Activated naive CD4-positive, alpha-beta T cell treated with anti-CD3 and anti-CD28 coated beads for 36 hours (primary cell): ENCODE results near the gene EVI5. TPM values are rescaled to one million over a fixed set of nuclear protein-coding genes. Genes with fewer than 3 reads are reported as not detected.
"Not testable (repeated sequence)": the region's sequence is repeated elsewhere in the genome, so short reads cannot be mapped to it uniquely, and the experiment has no call there.

Source experiments
- CTCF ChIA-PET: fragments of 350-600 bp; sonication (Branson Sonifier 250); formaldehyde crosslinking; loops from one replicate; lab custom pipeline; 2021; ENCODE audit warnings: antibody characterized with exemption; lab: Charles Lee
- DNase-seq: peaks from one replicate; pipeline ENCODE4 v3.0.0-alpha.2; 2020
- H3K27ac Mint-ChIP-seq: one replicate; pipeline ENCODE4 v1.8.0; 2021; ENCODE audit warnings: mild to moderate bottlenecking, mixed read lengths
- H3K27me3 Mint-ChIP-seq: one replicate; pipeline ENCODE4 v1.8.0; 2021; ENCODE audit warnings: low read depth, mixed read lengths
- H3K36me3 Mint-ChIP-seq: one replicate; pipeline ENCODE4 v1.8.0; 2021; ENCODE audit warnings: low read depth, mixed read lengths
- H3K4me1 Mint-ChIP-seq: one replicate; pipeline ENCODE4 v1.8.0; 2021; ENCODE audit warnings: low read depth, mixed read lengths
- H3K4me3 Mint-ChIP-seq: one replicate; pipeline ENCODE4 v1.8.0; 2021; ENCODE audit warnings: mild to moderate bottlenecking, moderate library complexity, mixed read lengths
- H3K9me3 Mint-ChIP-seq: one replicate; pipeline ENCODE4 v1.8.0; 2021; ENCODE audit warnings: mixed read lengths
- intact Hi-C: fragments of 100-400 bp; cut with micrococcal nuclease; formaldehyde crosslinking; loops from one replicate; pipeline ENCODE4 v1.15.1; 2023
- total RNA-seq, 2 experiments: library from RNA; stranded (reverse); gene quantifications; one replicate each; pipeline ENCODE4 v1.2.3, GENCODE V29; 2021

The EVI5 gene
- total RNA-seq, 2 experiments from 2014 or later, result 13.8 to 14.0 TPM

DNA sequence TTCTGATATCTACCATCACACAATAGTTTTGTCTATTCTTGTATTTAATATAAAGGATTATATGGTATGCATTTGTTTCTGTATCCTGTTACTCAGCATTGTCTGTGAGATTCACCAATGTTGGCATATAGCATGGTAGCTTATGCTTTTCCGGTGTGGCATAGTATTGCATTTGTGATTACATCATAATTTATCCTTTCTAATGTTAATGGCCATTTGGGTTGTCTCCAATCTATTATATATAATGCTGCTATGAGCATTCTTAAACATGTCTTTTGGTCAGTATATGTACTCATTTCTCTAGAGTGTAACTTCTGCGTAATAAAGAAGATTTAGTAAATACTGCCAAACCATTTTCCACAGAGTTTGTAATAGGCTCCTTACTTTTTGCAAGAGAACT, 257.2 kb downstream of the EVI5 start:
- Mint-ChIP-seq H3K4me1 (peaks cover 23% of the 10 kb centered on the region), H3K4me3 (no peak overlapping the region), H3K36me3 (peaks cover 39% of the 10 kb centered on the region), H3K27me3 (no peaks in the 10 kb centered on the region), H3K9me3 (no peaks in the 10 kb centered on the region), H3K27ac (no peak overlapping the region)
- no peak for DNase-seq
- intact Hi-C loops, result loop anchor here (2.0 kb wide), 1 partner anchor 23 kb away; no protein-coding TSS in a partner anchor
- CTCF ChIA-PET, result no interaction called here

DNA sequence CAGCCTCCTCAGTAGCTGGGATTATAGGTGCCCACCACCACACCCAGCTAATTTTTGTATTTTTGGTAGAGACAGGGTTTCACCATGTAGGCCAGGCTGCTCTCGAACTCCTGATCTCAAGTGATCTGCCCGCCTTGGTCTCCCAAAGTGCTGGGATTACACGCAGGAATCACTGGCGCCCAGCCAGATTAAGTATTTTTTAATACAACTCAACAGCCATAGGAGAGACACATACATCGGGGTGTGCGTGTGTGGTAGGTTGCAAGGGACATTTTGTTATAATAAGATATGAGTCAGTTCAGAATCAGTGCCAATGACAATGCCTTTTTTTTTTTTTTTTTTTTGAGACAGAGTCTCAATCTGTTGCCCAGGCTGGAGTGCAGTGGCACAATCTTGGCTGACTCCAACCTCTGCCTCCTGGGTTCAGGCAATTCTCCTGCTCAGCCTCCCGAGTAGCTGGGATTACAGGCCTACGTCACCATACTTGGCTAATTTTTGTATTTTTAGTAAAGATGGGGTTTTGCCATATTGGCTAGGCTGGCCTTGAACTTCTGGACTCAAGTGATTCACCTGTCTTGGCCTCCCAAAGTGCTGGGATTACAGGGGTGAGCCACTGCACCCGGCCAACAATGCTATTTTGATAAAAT, 259.8 kb downstream of the EVI5 start:
- peaks cover 24% of the 10 kb centered on the region for H3K36me3 Mint-ChIP-seq
- H3K27me3 Mint-ChIP-seq, H3K9me3 Mint-ChIP-seq, H3K4me1 Mint-ChIP-seq, DNase-seq, intact Hi-C loops, H3K4me3 Mint-ChIP-seq, H3K27ac Mint-ChIP-seq: not testable (repeated sequence)
- CTCF ChIA-PET, result interaction anchor here (0.6 to 0.7 kb wide), 2 partner anchors 28 to 32 kb away, joined by 4 to 5 read pairs; no protein-coding TSS in a partner anchor

DNA sequence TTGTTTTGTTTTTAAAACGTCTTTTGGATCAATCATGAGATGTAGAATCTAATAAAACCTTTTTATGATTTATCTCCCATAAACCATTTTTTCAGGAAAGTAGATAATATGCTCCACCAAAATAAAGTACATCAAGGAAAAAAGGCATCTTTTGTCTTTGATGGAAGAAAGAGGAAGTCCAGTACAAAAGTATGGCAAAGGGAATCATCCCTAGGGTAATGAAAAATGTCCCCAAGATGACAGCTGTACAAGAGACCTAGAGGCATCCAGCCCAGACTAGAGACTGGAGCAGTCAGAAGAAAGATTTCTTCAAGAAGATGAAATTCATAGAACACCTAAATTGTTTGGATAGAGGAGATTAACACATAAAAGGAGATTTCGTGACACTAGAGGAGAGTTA, 265.9 kb downstream of the EVI5 start:
- intact Hi-C loops, result no loop called here
- H3K9me3 Mint-ChIP-seq, result no peaks in the 10 kb centered on the region
- H3K36me3 Mint-ChIP-seq, result peaks cover 45% of the 10 kb centered on the region
- no peak overlapping the region for H3K4me3 Mint-ChIP-seq
- CTCF ChIA-PET, result interaction anchor here (0.6 kb wide), 2 partner anchors 51 to 210 kb away, joined by 3 to 4 read pairs; no protein-coding TSS in a partner anchor
- peaks cover 18% of the 10 kb centered on the region for H3K4me1 Mint-ChIP-seq
- no peak overlapping the region for H3K27ac Mint-ChIP-seq
- no peaks in the 10 kb centered on the region for H3K27me3 Mint-ChIP-seq
- DNase-seq, result no peak

DNA sequence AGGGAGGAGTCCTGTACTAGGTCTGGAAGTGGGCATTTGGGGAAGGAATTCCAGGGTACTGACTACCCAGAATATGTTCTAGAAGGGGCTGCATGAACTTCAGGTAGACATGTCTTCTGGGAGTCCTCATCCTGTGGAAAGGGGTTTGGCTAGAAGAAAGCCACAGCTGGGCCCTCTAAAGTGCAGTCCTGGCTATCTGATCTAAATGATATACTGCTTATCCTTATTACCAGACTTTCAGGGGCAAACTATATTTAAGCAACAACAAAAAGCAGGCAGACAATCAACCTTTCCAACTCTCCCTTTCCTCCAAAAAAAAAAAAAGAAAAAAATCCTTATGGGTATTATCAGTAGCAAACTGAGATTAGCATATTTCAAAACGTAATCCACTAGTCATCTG, 268.3 kb downstream of the EVI5 start:
- H3K9me3 Mint-ChIP-seq, result no peaks in the 10 kb centered on the region
- no peaks in the 10 kb centered on the region for H3K27me3 Mint-ChIP-seq
- H3K4me1 Mint-ChIP-seq, result peaks cover 18% of the 10 kb centered on the region
- no peak for DNase-seq
- CTCF ChIA-PET, result no interaction called here
- no peak overlapping the region for H3K27ac Mint-ChIP-seq
- intact Hi-C loops, result loop anchor here (1.0 kb wide), 1 partner anchor 25 kb away; no protein-coding TSS in a partner anchor
- no peak overlapping the region for H3K4me3 Mint-ChIP-seq
- peaks cover 50% of the 10 kb centered on the region for H3K36me3 Mint-ChIP-seq

DNA sequence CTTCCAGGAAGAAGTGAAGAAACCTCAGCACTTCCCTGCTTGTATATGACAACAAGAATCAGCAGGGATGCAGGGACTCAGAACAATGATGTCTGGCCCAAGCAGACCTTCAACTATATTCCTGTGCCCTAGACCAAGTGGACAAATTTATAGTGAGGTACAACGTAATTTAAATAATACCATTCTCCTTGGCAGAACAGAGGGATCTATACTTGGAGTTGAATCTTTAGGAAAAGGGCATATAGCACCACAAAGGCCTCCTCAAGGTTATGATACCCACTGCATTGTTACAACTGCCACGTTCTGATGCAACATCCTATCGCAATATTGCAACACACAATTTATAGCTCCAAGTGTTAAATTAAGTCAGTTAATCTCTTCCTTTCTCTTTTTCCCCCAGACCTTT, 269.1 kb downstream of the EVI5 start:
- H3K4me1 Mint-ChIP-seq, result peaks cover 18% of the 10 kb centered on the region
- no peak overlapping the region for H3K4me3 Mint-ChIP-seq
- CTCF ChIA-PET, result interaction anchor here (0.6 to 1.0 kb wide), 2 partner anchors 22 to 31 kb away, joined by 3 read pairs; no protein-coding TSS in a partner anchor
- peaks cover 50% of the 10 kb centered on the region for H3K36me3 Mint-ChIP-seq
- no peak overlapping the region for H3K27ac Mint-ChIP-seq
- H3K27me3 Mint-ChIP-seq, result no peaks in the 10 kb centered on the region
- intact Hi-C loops, result loop anchor here (1.0 kb wide), 1 partner anchor 24 kb away; no protein-coding TSS in a partner anchor
- H3K9me3 Mint-ChIP-seq, result no peaks in the 10 kb centered on the region
- DNase-seq, result no peak

DNA sequence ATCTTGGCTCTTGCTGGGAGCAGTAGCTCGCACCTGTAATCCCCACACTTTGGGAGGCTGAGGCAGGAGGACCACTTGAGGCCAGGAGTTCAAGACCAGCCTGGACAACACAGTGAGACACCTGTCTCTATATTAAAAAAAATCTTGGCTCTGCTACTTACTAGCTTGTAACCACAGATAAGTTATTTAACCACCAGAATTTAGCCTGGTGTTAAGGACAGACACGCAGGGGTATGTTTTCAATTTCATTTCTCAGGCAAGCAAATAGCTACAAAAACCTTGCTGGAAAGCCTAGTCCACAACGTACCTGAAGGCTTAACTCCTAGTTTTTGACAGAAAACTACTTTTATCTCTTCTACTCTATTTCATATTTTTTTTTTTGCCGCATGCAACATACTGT, 273.4 kb downstream of the EVI5 start:
- Mint-ChIP-seq H3K27me3 (no peaks in the 10 kb centered on the region), H3K36me3 (peaks cover 31% of the 10 kb centered on the region), H3K4me3 (no peak overlapping the region), H3K4me1 (peaks cover 15% of the 10 kb centered on the region), H3K9me3 (no peaks in the 10 kb centered on the region), H3K27ac (no peak overlapping the region)
- CTCF ChIA-PET, result interaction anchor here (0.7 to 1.1 kb wide), 2 partner anchors 14 to 201 kb away, joined by 3 read pairs; no protein-coding TSS in a partner anchor
- no peak for DNase-seq
- intact Hi-C loops, result no loop called here

DNA sequence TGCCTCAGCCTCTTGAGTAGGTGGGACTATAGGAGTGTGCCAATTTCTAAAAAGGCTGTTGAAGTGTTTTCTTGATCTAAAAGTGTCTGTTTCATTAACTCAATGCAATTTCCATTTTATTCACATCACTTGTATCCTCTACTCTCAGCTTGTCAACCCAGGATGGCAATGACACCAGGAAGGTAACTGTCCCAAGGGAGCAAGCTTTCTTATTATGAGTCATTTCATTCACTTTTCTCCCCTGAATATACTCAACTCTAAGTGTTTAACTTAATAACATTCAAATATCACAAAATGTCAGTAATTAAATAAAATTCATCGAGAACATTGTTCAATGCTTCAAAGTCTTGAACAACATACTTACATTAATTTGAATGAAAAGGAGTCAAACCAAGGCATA, 275.3 kb downstream of the EVI5 start:
- intact Hi-C loops, result no loop called here
- Mint-ChIP-seq H3K27me3 (no peaks in the 10 kb centered on the region), H3K36me3 (peaks cover 16% of the 10 kb centered on the region), H3K27ac (no peak overlapping the region), H3K9me3 (no peaks in the 10 kb centered on the region), H3K4me1 (peaks cover 4% of the 10 kb centered on the region), H3K4me3 (no peak overlapping the region)
- no peak for DNase-seq
- CTCF ChIA-PET, result no interaction called here

DNA sequence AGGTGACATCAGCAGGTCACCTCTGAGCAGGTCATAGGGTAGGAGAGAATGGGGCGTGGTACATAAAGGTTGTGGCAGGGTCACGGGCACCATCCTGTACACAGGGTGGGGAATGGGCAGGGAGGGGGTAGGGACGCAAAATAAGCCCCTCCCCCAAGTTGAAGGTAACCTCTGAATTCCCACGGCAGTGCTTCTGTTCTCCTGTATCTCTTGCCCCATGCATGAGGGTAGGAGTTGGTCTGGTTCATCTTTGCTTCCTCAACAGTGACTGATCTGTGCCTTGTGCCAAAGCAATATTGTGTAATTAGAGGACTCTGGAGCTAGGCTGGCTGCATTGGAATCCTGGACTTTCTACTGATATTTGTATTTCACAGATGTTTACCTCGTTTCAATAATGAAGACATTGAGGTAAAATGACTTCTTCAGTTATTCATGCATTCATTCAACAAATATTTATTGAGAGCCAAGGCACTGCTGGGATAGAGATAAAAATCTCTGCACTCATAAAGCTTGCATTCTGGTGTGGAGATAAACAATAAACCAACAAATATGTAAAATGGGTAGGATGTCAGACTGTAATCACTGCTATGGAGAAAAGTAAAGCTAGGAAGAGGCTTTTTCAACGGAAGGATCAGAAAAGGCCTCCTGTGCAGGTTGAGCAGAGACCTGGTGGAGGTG, 279.8 kb downstream of the EVI5 start:
- Mint-ChIP-seq H3K36me3 (peaks cover 6% of the 10 kb centered on the region), H3K27me3 (no peaks in the 10 kb centered on the region), H3K9me3 (no peaks in the 10 kb centered on the region), H3K27ac (no peak overlapping the region), H3K4me3 (no peak overlapping the region), H3K4me1 (peaks cover 35% of the 10 kb centered on the region)
- no peak for DNase-seq
- CTCF ChIA-PET, result interaction anchor here (0.8 to 1.6 kb wide), 2 partner anchors 20 to 92 kb away, joined by 3 read pairs; no protein-coding TSS in a partner anchor
- intact Hi-C loops, result loop anchor here (2.0 kb wide), 1 partner anchor 24 kb away; no protein-coding TSS in a partner anchor

DNA sequence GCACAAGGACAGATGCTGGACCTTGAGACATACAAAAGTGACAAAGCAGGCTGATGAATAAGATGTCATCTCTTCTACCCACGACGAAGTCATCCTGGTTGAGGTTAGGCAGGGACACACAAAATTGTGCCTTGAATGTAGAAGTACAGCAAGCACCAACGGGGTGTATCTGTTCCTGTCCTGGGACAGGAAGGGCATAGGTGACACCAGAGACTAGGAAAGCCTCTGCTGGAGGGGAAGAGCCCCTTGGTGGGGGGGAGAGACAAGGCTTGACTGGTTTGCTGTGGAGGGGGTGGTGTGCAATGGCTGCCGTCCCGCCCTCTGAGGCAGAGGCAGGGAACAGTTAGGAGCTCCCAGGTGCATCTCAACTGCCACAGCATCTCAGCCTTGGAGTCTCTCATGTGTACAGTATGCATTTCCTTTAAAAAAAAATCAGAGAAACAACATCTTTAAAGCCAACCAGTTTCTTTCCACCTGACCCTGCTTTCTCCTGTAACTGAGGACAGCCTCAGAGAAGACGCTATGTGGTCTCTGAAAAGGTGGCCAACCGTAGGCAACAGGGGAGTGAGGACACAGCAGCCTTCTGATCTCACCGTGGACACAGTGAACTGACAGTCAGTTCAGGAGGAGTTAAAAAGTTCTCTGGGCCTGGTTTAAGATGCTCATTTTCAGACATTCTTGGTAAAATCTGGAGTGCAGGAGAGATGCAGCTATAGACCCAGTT, 280.5 kb downstream of the EVI5 start:
- Mint-ChIP-seq H3K4me1 (peaks cover 35% of the 10 kb centered on the region), H3K27ac (no peak overlapping the region), H3K9me3 (no peaks in the 10 kb centered on the region), H3K27me3 (no peaks in the 10 kb centered on the region), H3K36me3 (peaks cover 6% of the 10 kb centered on the region), H3K4me3 (no peak overlapping the region)
- CTCF ChIA-PET, result interaction anchor here (0.7 to 1.6 kb wide), 4 partner anchors 20 to 100 kb away, joined by 3 to 4 read pairs (median 3); no protein-coding TSS in a partner anchor
- intact Hi-C loops, result loop anchor here (2.0 kb wide), 1 partner anchor 24 kb away; no protein-coding TSS in a partner anchor
- no peak for DNase-seq

DNA sequence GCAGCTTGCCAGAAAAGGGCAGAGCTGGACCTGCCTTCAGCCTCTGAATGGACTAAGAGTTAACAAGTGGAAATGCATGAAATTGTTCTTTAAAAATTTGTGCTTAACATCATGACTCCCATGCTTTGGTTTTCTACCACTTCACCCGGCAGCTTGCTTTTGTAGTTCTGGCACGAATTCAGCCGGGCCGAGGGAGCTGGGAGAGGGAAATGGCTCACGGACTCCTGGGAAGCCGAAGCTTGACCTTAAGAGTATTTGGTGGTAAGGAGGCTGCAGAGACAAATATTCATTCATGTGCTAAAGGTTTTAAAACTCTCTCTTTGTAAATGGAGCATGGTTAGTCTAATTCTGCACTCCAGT, 281.0 kb downstream of the EVI5 start:
- CTCF ChIA-PET, result interaction anchor here (0.7 to 1.6 kb wide), 4 partner anchors 19 to 101 kb away, joined by 3 to 4 read pairs (median 3); no protein-coding TSS in a partner anchor
- H3K4me3 Mint-ChIP-seq, result no peak overlapping the region
- intact Hi-C loops, result loop anchor here (2.0 kb wide), 1 partner anchor 25 kb away; no protein-coding TSS in a partner anchor
- H3K27ac Mint-ChIP-seq, result no peak overlapping the region
- peaks cover 4% of the 10 kb centered on the region for H3K36me3 Mint-ChIP-seq
- no peaks in the 10 kb centered on the region for H3K27me3 Mint-ChIP-seq
- DNase-seq, result no peak
- H3K4me1 Mint-ChIP-seq, result peaks cover 35% of the 10 kb centered on the region
- H3K9me3 Mint-ChIP-seq, result no peaks in the 10 kb centered on the region

DNA sequence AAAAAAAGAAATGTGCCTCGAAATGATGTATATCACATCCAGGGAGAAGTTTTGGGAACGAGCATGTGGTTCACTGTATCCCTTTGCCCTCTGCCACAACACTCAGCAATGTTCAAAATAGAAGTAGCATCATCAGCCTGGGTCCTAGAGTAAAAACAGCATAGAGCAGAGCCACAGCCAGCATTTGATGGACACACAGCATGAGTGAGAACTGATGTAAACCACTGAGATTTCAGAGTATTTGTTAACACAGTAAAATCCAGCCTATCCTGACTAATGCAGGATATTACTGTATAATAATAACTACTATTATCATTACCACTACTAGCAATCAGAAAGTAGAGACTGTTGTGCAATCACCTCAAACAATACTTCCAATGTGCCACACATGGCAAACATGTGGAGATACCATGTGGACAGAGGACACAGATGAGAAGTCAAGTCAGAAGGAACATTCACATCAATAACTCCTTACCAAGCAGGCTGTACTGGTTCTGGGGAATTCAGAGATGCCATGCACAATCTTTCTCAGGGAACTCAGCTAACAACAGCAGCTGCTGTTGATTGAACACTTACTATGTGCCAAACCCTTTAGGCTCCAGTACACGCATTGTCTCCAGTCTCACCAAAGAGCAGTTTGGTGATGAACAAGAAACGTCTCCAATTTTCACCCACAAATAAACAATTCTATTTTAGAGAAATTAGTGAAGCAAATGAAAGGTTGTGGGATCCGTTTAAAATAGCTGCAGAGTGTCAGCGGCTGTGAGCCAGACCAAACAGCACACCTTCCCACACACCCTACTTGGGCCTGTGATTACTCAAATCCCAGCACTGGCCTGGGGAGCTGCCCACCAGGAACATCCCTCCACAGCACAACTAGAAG, 281.6 kb downstream of the EVI5 start:
- DNase-seq, result no peak
- CTCF ChIA-PET, result interaction anchor here (0.7 to 1.0 kb wide), 4 partner anchors 18 to 421 kb away, joined by 3 to 4 read pairs (median 4); no protein-coding TSS in a partner anchor
- H3K4me3 Mint-ChIP-seq, result no peak overlapping the region
- H3K27me3 Mint-ChIP-seq, result no peaks in the 10 kb centered on the region
- no peaks in the 10 kb centered on the region for H3K9me3 Mint-ChIP-seq
- intact Hi-C loops, result no loop called here
- H3K36me3 Mint-ChIP-seq, result peaks cover 4% of the 10 kb centered on the region
- H3K4me1 Mint-ChIP-seq, result peaks cover 35% of the 10 kb centered on the region
- H3K27ac Mint-ChIP-seq, result no peak overlapping the region
